ENCODE results near the gene LTBP2.

GRCh38 chr14:74555476-74556050 lies 56.5 kb downstream of the LTBP2 start:
- TF ChIP-seq, protein P1, sequence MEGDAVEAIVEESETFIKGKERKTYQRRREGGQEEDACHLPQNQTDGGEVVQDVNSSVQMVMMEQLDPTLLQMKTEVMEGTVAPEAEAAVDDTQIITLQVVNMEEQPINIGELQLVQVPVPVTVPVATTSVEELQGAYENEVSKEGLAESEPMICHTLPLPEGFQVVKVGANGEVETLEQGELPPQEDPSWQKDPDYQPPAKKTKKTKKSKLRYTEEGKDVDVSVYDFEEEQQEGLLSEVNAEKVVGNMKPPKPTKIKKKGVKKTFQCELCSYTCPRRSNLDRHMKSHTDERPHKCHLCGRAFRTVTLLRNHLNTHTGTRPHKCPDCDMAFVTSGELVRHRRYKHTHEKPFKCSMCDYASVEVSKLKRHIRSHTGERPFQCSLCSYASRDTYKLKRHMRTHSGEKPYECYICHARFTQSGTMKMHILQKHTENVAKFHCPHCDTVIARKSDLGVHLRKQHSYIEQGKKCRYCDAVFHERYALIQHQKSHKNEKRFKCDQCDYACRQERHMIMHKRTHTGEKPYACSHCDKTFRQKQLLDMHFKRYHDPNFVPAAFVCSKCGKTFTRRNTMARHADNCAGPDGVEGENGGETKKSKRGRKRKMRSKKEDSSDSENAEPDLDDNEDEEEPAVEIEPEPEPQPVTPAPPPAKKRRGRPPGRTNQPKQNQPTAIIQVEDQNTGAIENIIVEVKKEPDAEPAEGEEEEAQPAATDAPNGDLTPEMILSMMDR (IDR thresholded peaks at IDR 0.05), result no peak
- TF ChIP-seq POLR2A (IDR thresholded peaks at IDR 0.05), result no peak

Measured in testis (tissue), 2 donors.